HCT116 (cell line): ENCODE measurements around the gene TENM4. TPM values are rescaled to one million over a fixed set of nuclear protein-coding genes. Genes with fewer than 3 reads are reported as not detected.

Experiments
- ATAC-seq: fragments of 200-7000 bp; cut with Tn5 transposase; 2 replicates; pipeline ENCODE4 v1.9.1; 2020; ENCODE audit warnings: mild to moderate bottlenecking, moderate library complexity
- BruUV-seq: library from RNA; stranded (reverse); fragments of 400-500 nt; replicated peaks from 2 replicates; lab custom pipeline; 2021; lab: Mats Ljungman, UMichigan
- CTCF ChIA-PET: fragments of 300-600 bp; sonication (Branson Sonifier 250); formaldehyde crosslinking; loops from one replicate; lab custom pipeline; 2021; ENCODE audit warnings: antibody characterized with exemption; lab: Charles Lee
- POLR2A ChIA-PET: fragments of 300-600, 350-600 bp; sonication (Branson Sonifier 250); formaldehyde crosslinking; loops from one replicate; lab custom pipeline; 2021; ENCODE audit warnings: antibody characterized with exemption; lab: Charles Lee
- RAD21 ChIA-PET, 2 experiments: fragments of 300-600 bp; sonication (Branson Sonifier 250); formaldehyde crosslinking; loops; one replicate each; lab custom pipeline; 2023; ENCODE audit warnings: low total read pairs in 2 of 2; ENCODE audit not compliant: uncharacterized antibody in 2 of 2, unreplicated experiment in 2 of 2, low non-redundant PET in 1 of 2; lab: Charles Lee
- DNase-seq: peaks from one replicate; pipeline ENCODE4 v3.0.0-alpha.2; 2010; ENCODE audit warnings: low read depth, low spot score
- H2AFZ ChIP-seq: fragments of 200-600 bp; shearing (Covaris generic), sonication (generic); 2 replicates; pipeline ENCODE4 v1.6.1; 2017; ENCODE audit warnings: low read depth, mixed run types, mixed read lengths, antibody characterized with exemption, low read length; ENCODE audit not compliant: poor library complexity, severe bottlenecking
- H3K27ac ChIP-seq: 2 replicates; pipeline ENCODE4 v1.5.1; 2012; ENCODE audit warnings: low read depth, low read length
- H3K27me3 ChIP-seq: fragments of 200-600 bp; sonication (generic); 2 replicates; pipeline ENCODE4 v1.6.1; 2016; ENCODE audit warnings: mixed run types, low read length, mixed read lengths; ENCODE audit not compliant: insufficient read depth
- H3K36me3 ChIP-seq, 2 experiments: fragments of 200-500 bp in 1 of 2; fragments of 200-600 bp in 1 of 2; sonication (Bioruptor generic) in 1 of 2; sonication (generic) in 1 of 2; 2 replicates each; pipeline versions ENCODE4 v1.5.1 to v1.6.1; 2014 to 2016; ENCODE audit warnings: low read length in 2 of 2, inconsistent platforms in 1 of 2, mixed read lengths in 1 of 2, mixed run types in 1 of 2; ENCODE audit not compliant: insufficient read depth in 2 of 2, control insufficient read depth in 1 of 2
- H3K4me1 ChIP-seq, 2 experiments: fragments of 200-600 bp in 1 of 2; sonication (generic) in 1 of 2; 2 replicates each; pipeline versions ENCODE4 v1.5.1 to v1.6.1; 2012 to 2017; ENCODE audit warnings: low read length in 2 of 2, inconsistent platforms in 1 of 2, mild to moderate bottlenecking in 1 of 2, mixed read lengths in 1 of 2, mixed run types in 1 of 2, moderate library complexity in 1 of 2; ENCODE audit not compliant: insufficient read depth in 2 of 2, control insufficient read depth in 1 of 2
- H3K4me2 ChIP-seq: fragments of 200-600 bp; sonication (generic); 2 replicates; pipeline ENCODE4 v1.6.1; 2017; ENCODE audit warnings: mixed run types, low read length, mixed read lengths
- H3K4me3 ChIP-seq, 2 experiments: fragments of 200-600 bp in 1 of 2; sonication (generic) in 1 of 2; replicated peaks in 1 of 2; 2 replicates each; pipeline ENCODE4 v1.5.1; 2011 to 2016; ENCODE audit warnings: low read length in 2 of 2, control low read depth in 1 of 2, low read depth in 1 of 2, mild to moderate bottlenecking in 1 of 2, mixed read lengths in 1 of 2, mixed run types in 1 of 2
- H3K79me2 ChIP-seq: fragments of 200-600 bp; sonication (generic); 2 replicates; pipeline ENCODE4 v1.6.1; 2017; ENCODE audit warnings: mild to moderate bottlenecking, mixed run types, low read length, moderate library complexity, mixed read lengths; ENCODE audit not compliant: insufficient read depth
- H3K9ac ChIP-seq: fragments of 200-600 bp; sonication (generic); 2 replicates; pipeline ENCODE4 v1.6.1; 2016; ENCODE audit warnings: low read length, mixed read lengths
- H3K9me2 ChIP-seq: fragments of 200-600 bp; sonication (generic), shearing (Covaris generic); 2 replicates; pipeline ENCODE4 v1.6.1; 2017; ENCODE audit warnings: mixed run types, mild to moderate bottlenecking, moderate library complexity; ENCODE audit not compliant: insufficient read depth
- H3K9me3 ChIP-seq, 2 experiments: fragments of 200-500 bp in 1 of 2; fragments of 200-600 bp in 1 of 2; sonication (Bioruptor generic) in 1 of 2; sonication (generic) in 1 of 2; 2 replicates each; pipeline ENCODE4 v1.6.1; 2014 to 2017; ENCODE audit warnings: low read length in 2 of 2, mixed read lengths in 2 of 2, inconsistent platforms in 1 of 2, low read depth in 1 of 2, mild to moderate bottlenecking in 1 of 2, mixed run types in 1 of 2, moderate library complexity in 1 of 2; ENCODE audit not compliant: control insufficient read depth in 1 of 2, insufficient read depth in 1 of 2
- H4K20me1 ChIP-seq: fragments of 200-600 bp; sonication (generic), shearing (Covaris generic); 2 replicates; pipeline ENCODE4 v1.6.1; 2017; ENCODE audit warnings: mixed run types, mild to moderate bottlenecking, moderate library complexity; ENCODE audit not compliant: insufficient read depth
- ATF3 ChIP-seq: IDR thresholded peaks from 2 replicates; pipeline ENCODE4 v1.6.1; 2012
- CBX3 ChIP-seq: IDR thresholded peaks from 2 replicates; pipeline ENCODE4 v1.6.1; 2012; ENCODE audit warnings: low read depth
- CEBPB ChIP-seq: IDR thresholded peaks from 2 replicates; pipeline ENCODE4 v1.6.1; 2012; ENCODE audit warnings: low read depth
- EGR1 ChIP-seq: IDR thresholded peaks from 2 replicates; pipeline ENCODE4 v1.6.1; 2012; ENCODE audit warnings: low read depth
- ELF1 ChIP-seq: IDR thresholded peaks from 2 replicates; pipeline ENCODE4 v1.6.1; 2012; ENCODE audit warnings: low read depth, borderline replicate concordance
- EZH2 ChIP-seq: fragments of 200-600 bp; sonication (generic); IDR thresholded peaks from 2 replicates; pipeline ENCODE4 v1.6.1; 2017; ENCODE audit warnings: antibody characterized with exemption, mixed run types
- EZH2phosphoT487 ChIP-seq: fragments of 200-600 bp; IDR thresholded peaks from 2 replicates; pipeline ENCODE4 v1.6.1; 2018; ENCODE audit warnings: antibody characterized with exemption, borderline replicate concordance
- FOSL1 ChIP-seq: IDR thresholded peaks from 2 replicates; pipeline ENCODE4 v1.6.1; 2012; ENCODE audit warnings: low read depth
- POLR2A ChIP-seq: IDR thresholded peaks from 2 replicates; pipeline ENCODE4 v1.7.0; 2011; ENCODE audit warnings: borderline replicate concordance; ENCODE audit not compliant: insufficient read depth, insufficient read length; ENCODE audit errors: extremely low read depth
- RAD21 ChIP-seq: IDR thresholded peaks from 2 replicates; pipeline ENCODE4 v1.6.1; 2012; ENCODE audit warnings: low read depth, mild to moderate bottlenecking
- REST ChIP-seq: IDR thresholded peaks from 2 replicates; pipeline ENCODE4 v1.6.1; 2012; ENCODE audit warnings: low read depth
- SIN3A ChIP-seq: IDR thresholded peaks from 2 replicates; pipeline ENCODE4 v1.6.1; 2012; ENCODE audit warnings: low read depth
- SP1 ChIP-seq: IDR thresholded peaks from 2 replicates; pipeline ENCODE4 v1.6.1; 2012; ENCODE audit warnings: low read depth
- TCF7L2 ChIP-seq: IDR thresholded peaks from 2 replicates; pipeline ENCODE4 v1.7.0; 2011; ENCODE audit warnings: borderline replicate concordance, inconsistent platforms; ENCODE audit not compliant: insufficient read depth, insufficient read length; ENCODE audit errors: extremely low read depth
- YY1 ChIP-seq: IDR thresholded peaks from 2 replicates; pipeline ENCODE4 v1.6.1; 2011; ENCODE audit warnings: low read length, low read depth, moderate library complexity, mild to moderate bottlenecking; ENCODE audit not compliant: insufficient replicate concordance; ENCODE audit errors: extremely low read depth
- ZFX ChIP-seq: fragments of 450-650 bp; IDR thresholded peaks from 2 replicates; pipeline ENCODE4 v1.6.1; 2017
- ZNF274 ChIP-seq: fragments of 200-500 bp; sonication (Bioruptor generic); IDR thresholded peaks from 2 replicates; pipeline ENCODE4 v1.6.1; 2014; ENCODE audit warnings: mild to moderate bottlenecking, low read depth, low read length, inconsistent platforms
- intact Hi-C: fragments of 100-400 bp; cut with micrococcal nuclease; formaldehyde crosslinking; loops from 2 replicates; pipeline ENCODE4 v1.10.0; 2022
- total RNA-seq: library from RNA; stranded (reverse); gene quantifications from one replicate; pipeline ENCODE4 v1.2.1, GENCODE V29; 2021; ENCODE audit not compliant: unreplicated experiment
- TF ChIP-seq, protein P1 (sequence below): IDR thresholded peaks from 2 replicates; pipeline ENCODE4 v1.6.1; 2011; ENCODE audit warnings: mild to moderate bottlenecking, low read length, moderate library complexity; ENCODE audit not compliant: insufficient replicate concordance; ENCODE audit errors: extremely low read depth
- TF ChIP-seq, protein P2 (sequence below): IDR thresholded peaks from 2 replicates; pipeline ENCODE4 v1.6.1; 2012

TENM4 gene
- total RNA-seq, 1 experiment from 2014 or later, result 0.05 TPM

DNA sequence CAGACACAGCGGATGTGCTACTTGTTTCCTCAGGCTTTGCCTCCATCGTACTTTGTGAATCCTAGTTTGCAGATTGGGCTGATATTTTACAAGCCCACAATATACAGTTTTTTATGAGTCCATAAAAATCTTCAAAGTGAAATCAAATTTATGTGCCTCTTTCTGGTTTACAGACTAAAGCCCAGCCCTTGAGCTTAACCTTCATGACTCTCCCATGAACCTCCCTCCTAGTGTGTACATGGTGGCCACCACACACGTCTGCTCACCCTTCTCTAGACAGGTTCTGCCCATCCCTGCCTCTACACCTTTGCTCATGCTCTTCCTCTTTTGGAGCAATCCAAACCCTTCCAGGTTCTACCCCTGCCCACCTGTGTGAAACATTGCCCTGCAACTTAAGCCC is 129.4 kb downstream of the TENM4 start:
- Histone ChIP-seq H3K79me2 (no peaks in the 10 kb centered on the region), H2AFZ (no peak overlapping the region), H4K20me1 (no peaks in the 10 kb centered on the region), H3K27me3 (peaks cover 21% of the 10 kb centered on the region; the same call in 1 of the 2 replicates), H3K27ac (no peak overlapping the region), H3K4me3 (no peak overlapping the region), H3K4me1 (no peaks in the 10 kb centered on the region), H3K9me3 (no peaks in the 10 kb centered on the region), H3K4me2 (no peak overlapping the region), H3K9me2 (no peaks in the 10 kb centered on the region), H3K36me3 (no peaks in the 10 kb centered on the region), H3K9ac (no peak overlapping the region)
- DNase-seq (no peak), ATAC-seq (no peak)
- ChIA-PET RAD21 (no interaction called here), POLR2A (no interaction called here), CTCF (no interaction called here)
- BruUV-seq, result no TSS peak
- TF ChIP-seq CBX3 (no peak), EZH2phosphoT487 (no peak), ATF3 (no peak), SP1 (no peak), FOSL1 (no peak), YY1 (no peak), EZH2 (no peak), ZNF274 (no peak), ELF1 (no peak), SIN3A (no peak), TCF7L2 (no peak), POLR2A (no peak), EGR1 (no peak), CEBPB (no peak), ZFX (no peak), REST (no peak), RAD21 (no peak)
- TF ChIP-seq, protein P1, sequence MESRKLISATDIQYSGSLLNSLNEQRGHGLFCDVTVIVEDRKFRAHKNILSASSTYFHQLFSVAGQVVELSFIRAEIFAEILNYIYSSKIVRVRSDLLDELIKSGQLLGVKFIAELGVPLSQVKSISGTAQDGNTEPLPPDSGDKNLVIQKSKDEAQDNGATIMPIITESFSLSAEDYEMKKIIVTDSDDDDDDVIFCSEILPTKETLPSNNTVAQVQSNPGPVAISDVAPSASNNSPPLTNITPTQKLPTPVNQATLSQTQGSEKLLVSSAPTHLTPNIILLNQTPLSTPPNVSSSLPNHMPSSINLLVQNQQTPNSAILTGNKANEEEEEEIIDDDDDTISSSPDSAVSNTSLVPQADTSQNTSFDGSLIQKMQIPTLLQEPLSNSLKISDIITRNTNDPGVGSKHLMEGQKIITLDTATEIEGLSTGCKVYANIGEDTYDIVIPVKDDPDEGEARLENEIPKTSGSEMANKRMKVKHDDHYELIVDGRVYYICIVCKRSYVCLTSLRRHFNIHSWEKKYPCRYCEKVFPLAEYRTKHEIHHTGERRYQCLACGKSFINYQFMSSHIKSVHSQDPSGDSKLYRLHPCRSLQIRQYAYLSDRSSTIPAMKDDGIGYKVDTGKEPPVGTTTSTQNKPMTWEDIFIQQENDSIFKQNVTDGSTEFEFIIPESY, result no peak
- TF ChIP-seq, protein P2, sequence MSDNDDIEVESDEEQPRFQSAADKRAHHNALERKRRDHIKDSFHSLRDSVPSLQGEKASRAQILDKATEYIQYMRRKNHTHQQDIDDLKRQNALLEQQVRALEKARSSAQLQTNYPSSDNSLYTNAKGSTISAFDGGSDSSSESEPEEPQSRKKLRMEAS, result no peak
- intact Hi-C loops, result no loop called here
